CD4-positive, alpha-beta T cell treated with Interleukin-4 for 1 hour (primary cell): ENCODE results near the gene MYO7A.

Experiments used
- DNase-seq, 2 donors: peaks; one replicate each; pipeline ENCODE4 v3.0.0-alpha.2; 2020 to 2022

The MYO7A gene

GRCh38 chr11:77202941-77203900, 75.2 kb downstream of the MYO7A start:
- DNase-seq = no peak

DNA sequence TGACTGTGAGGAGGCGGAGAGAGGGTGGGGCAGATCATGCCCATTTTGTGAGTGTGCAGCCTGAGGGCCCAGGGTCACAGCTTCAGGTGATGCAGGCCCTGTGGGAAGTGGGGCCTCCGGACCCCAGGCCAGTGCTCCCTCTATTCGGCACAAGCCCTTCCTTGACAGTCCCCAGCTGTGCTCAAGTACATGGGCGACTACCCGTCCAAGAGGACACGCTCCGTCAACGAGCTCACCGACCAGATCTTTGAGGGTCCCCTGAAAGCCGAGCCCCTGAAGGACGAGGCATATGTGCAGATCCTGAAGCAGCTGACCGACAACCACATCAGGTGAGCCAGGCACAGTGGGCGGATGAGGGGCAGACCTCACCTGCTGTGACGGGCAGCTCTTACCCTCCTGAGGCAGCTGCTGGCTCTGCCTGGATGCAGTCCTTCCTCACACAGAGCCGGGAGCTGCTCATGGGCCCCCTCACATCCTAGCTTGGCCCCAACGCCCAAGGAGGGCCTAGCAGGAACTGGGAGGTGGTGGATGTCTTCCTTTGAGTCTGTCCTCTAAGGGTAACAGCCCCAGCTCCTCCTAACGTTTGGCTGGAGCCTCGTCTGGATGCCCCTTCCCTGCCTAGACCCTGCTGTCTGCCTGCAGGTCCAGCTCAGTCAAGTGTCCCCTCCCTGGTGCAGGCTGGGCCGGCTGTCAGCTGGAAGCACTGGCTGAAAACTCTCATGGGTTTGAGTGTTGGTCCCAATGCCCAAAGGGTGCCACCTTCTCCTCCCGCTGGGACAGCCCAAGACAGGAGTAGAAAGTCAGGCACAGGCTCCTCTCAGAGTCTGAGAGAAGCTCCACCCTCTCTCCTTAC, 76.1 kb downstream of the MYO7A start:
- DNase-seq = no peak

DNA sequence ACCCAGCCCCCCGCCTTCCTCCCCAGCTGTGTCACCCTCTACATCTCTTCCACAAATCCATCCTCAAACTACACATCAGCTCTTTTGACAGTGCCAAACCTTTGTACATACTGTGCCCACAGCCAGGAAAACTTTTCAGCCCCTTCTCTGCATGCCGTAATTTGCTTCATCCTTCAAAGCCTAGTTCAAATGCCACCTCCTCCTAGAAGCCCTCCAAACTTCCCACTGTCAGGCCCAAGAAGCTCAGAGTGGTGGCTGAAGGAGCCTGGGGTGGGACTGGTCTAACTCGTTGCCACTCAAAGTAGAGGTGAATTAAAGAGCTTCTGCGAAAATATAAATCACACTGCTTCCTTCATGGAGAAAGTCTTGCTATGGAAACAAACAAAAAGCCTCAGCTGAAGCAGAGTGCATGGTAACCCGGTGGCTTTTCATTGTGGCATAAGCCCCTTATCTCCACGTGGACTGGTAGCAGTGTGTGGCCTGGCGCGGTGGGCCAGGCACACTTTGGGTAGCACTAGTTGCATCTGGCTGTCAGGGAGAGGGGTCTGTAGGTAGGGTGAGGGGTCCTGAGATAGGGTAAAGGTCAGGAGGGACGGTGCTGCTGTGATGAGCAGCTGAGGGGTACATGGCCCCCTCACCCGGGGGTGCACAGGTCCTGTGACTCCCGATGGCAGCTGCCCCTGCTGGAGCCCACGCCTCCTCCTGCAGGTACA, 76.9 kb downstream of the MYO7A start:
- DNase-seq = no peak

DNA sequence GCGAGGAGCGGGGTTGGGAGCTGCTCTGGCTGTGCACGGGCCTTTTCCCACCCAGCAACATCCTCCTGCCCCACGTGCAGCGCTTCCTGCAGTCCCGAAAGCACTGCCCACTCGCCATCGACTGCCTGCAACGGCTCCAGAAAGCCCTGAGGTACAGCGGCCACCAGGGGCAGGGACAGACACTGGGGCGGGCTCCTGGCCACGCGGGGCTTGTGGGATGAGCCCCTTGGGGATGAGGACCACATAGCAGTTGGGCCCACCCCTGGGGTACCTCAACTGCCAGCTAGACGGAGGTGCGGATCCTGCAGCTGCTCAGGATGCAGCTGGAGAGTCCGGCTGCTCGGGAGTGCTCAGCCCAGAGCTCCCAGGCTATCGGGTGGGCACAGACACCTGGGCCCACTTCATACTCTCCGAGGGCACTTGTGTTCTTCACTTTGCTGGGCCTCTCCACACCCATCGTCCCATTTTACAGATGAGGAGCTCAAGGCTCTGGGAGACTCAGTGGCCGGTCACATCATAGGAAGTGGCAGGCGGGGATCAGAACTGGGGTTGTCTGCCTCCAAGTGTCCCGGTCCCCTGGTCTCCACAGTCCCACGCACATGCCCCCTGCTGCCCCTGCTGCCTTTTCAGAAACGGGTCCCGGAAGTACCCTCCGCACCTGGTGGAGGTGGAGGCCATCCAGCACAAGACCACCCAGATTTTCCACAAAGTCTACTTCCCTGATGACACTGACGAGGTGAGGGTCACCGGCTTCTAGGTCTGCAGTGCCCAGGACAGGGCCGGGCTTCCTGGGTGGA, 77.6 kb downstream of the MYO7A start:
- no peak for DNase-seq

DNA sequence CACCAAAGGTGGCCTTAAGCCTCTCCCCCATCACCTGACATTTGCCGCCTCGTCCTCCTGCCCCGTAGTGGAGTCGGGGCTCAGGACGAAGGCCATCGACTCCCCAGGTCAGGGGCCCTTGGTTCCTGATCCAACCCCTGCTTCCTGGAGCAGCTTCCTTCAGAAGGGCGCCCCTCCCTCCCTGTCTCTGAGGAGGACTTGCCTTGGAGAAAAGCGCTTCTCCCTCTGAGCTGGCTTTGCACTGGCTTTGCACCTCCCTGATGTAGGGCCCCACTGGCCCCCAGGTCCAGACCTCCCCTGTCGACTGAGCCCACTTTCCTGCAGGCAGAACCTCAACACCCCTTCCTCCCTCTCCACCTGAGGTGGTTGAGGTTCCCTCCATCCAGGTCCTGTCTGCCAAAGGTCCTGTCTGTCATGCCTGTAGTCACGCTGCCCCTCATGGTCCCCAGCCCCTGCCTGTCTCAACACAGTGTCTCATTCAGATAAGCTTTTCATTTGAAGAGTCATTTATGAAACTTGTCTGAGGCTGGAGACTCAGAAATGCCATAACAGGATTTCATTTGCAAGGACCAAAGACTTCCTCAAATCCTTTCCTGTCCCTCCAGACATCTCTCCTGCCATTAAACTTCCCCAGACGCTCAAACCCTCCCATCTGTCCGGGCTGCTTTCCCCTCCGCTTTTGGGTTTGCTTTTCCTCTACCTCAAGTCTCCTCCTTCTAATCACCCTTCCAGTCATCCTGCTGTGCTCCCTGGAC, 78.4 kb downstream of the MYO7A start:
- no peak for DNase-seq

- no peak for DNase-seq
Measured at GRCh38 chr11:77207019-77207485, 79.0 kb downstream of the MYO7A start.

DNA sequence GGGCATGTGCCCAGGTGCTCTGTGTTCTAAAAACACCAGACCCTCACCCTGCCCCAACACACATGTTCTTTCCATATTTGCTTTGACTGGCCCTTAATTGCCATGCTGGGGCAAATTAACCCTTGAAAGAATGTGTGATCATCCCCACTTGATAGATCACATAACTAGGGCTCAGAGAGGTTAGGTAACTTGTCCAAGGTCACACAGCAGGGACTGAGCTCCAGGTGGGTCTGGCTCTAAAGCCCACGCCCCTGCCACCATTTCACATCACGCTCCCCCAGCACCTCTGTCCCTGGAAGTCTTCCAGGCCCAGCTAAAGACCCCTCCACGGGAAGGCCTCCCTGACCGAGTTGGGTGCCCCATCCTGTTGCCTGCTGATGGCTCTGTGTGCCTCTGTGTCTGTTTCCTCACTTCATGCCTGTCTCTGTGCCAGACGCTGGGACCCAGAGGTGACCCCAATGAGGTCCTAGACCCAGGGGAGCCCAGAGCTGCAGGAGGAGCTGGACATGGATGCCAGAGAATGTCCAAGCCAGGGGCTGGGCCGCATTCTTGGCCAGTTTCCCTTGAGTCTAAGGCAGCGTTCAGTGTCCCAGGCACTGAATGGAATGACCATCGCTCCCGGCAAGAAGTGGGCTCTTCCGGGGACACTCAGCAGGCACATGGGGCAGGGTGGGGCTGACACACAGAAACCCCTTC, 79.7 kb downstream of the MYO7A start:
- no peak for DNase-seq

DNA sequence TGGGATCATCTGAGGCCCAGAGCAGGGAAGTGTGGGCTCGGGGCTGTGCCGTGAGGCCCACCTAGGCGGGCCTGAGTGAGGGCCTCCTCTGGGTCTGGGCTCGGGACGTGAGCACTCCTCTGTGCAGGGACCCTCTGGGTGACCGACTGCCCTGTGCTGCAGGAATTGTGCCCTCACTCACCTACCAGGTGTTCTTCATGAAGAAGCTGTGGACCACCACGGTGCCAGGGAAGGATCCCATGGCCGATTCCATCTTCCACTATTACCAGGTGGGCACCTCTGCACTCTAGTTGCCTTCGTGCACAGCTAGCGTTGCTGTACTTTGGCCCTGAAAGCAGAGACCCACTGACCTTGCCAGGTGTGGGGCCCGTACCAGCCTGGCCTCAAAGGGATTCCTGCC, 80.5 kb downstream of the MYO7A start:
- DNase-seq = no peak

GRCh38 chr11:77209663-77210062, 81.6 kb downstream of the MYO7A start:
- no peak for DNase-seq

- DNase-seq = no peak
Measured at GRCh38 chr11:77211040-77211451, 83.0 kb downstream of the MYO7A start.

DNA sequence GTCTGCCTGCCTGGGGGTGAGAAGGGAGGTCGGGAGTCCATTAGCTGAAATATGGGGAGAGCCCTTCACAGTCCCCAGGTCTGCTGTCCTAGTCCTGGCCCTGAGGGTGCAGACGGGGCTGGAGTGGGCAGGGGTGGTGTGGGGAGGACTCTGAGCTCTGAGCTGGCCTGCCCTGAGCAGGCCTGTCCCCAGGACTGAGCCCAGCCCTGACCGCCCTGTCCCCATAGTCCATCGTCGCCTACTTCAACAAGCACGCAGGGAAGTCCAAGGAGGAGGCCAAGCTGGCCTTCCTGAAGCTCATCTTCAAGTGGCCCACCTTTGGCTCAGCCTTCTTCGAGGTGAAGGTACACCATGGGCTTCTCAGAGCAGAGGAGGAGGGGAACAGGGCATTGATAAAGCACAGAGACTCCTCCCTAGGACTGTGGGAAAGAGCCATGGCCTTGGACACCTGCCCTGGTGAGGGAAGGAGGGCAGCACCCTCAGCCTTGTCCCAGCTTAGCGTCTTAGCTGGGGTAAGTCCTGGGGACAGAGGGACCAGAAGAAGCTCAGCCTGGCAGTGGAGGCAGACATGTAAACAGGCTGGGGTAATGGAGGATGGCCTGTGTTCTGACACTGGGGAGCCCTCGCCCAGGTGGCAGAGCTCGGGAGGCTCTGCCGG, 83.7 kb downstream of the MYO7A start:
- DNase-seq = no peak

GRCh38 chr11:77212314-77213007, 84.4 kb downstream of the MYO7A start:
- no peak for DNase-seq

DNA sequence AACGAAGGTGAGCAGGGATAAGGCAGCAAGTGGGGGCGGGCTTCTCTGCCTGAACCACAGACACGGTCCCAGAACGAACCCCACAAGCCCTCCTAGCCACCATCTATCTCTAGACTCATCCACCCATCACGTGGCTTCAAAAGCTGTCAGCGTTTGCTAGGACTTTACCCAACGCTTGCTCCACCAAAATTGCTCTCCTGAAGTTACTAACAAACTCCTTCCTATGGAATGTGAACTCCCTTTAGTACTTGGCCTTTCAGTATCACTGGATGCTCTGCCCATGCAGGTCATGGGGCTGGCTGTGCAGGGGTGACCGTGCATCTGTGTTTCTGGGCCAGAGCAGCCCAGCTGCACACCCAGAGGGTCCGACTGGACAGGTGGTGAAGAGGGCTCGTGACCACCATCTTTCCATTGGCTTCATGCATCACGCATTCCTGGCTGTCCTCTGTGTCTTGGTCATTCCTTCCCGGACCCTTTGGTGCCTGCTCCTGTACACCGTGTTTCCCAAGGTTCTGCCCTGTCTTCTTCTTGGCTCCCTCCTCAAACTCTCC, 85.1 kb downstream of the MYO7A start:
- no peak for DNase-seq

GRCh38 chr11:77213589-77214428, 85.8 kb downstream of the MYO7A start:
- DNase-seq = no peak

DNA sequence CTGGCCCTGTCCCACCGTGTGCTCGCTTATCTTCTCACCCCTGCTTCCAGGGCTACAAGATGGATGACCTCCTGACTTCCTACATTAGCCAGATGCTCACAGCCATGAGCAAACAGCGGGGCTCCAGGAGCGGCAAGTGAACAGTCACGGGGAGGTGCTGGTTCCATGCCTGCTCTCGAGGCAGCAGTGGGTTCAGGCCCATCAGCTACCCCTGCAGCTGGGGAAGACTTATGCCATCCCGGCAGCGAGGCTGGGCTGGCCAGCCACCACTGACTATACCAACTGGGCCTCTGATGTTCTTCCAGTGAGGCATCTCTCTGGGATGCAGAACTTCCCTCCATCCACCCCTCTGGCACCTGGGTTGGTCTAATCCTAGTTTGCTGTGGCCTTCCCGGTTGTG, 86.5 kb downstream of the MYO7A start:
- DNase-seq = no peak

DNA sequence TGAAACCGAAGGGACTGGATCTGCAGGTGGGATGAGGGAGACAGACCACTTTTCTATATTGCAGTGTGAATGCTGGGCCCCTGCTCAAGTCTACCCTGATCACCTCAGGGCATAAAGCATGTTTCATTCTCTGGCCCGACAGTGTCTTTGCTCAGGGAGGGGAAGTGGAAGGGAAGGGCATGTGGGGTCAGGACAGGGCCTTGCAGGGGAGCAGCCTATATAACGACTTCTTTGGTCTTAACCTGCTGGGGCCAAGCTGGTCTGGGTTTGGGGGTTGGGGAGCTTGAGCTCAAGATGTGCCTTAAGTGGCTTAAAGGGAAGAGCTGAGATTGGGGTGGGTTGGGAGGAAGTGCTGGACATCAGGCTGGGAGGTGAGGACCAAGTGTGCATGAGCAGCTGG, 87.1 kb downstream of the MYO7A start:
- DNase-seq = no peak

GRCh38 chr11:77217156-77217555, 89.1 kb downstream of the MYO7A start:
- DNase-seq = no peak

DNA sequence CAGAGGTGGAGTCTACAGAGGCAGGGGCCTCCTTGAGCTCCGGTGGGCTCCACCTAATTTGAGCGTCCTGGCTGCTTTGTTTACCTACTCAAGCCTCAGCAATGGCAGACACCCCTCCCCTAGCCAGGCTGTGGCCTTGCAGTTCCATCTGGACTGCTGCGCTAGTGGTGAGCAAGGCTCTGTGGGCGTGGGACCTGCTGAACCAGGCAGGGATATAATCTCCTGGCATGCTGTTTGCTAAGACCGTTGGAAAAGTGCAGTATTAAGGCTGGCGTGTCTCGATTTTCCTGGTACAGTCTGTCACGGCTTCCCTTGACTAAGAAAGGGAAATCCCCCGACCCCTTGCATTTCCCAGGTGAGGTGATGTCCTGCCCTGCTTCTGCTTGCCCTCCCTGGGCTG, 95.8 kb downstream of the MYO7A start:
- no peak for DNase-seq
